HepG2 (cell line): ENCODE data around the gene LGALS9.
"Not testable (repeated sequence)": the region's sequence is repeated elsewhere in the genome, so short reads cannot be mapped to it uniquely, and the experiment has no call there.

Experiments used
- CTCF ChIP-seq: sonication (generic); formaldehyde crosslinking; IDR thresholded peaks from 2 replicates; pipeline ENCODE4 v1.5.0; 2020; ENCODE audit warnings: mild to moderate bottlenecking, missing genetic modification reagents, moderate library complexity
- HBP1 ChIP-seq: IDR thresholded peaks from 2 replicates; pipeline ENCODE4 v1.6.1; 2016; ENCODE audit warnings: low read depth, control low read depth
- POLR2AphosphoS5 ChIP-seq: IDR thresholded peaks from 2 replicates; pipeline ENCODE4 v1.6.1; 2012; ENCODE audit warnings: low read depth, low read length
- SMC3 ChIP-seq: IDR thresholded peaks from 2 replicates; pipeline ENCODE4 v1.6.1; 2011; ENCODE audit warnings: low read length, improper control_type of control experiment
- TCF7 ChIP-seq: sonication (generic); IDR thresholded peaks from 2 replicates; pipeline ENCODE4 v1.6.1; 2016; ENCODE audit warnings: antibody characterized with exemption, low read depth
- ZNF335 ChIP-seq: sonication (generic); formaldehyde crosslinking; IDR thresholded peaks from 2 replicates; pipeline ENCODE4 v1.4.0; 2020; ENCODE audit warnings: missing genetic modification reagents
- ZNF704 ChIP-seq: sonication (generic); formaldehyde crosslinking; IDR thresholded peaks from 2 replicates; pipeline ENCODE4 v1.8.1; 2023; ENCODE audit warnings: mild to moderate bottlenecking, inconsistent platforms, moderate library complexity, missing genetic modification reagents, borderline replicate concordance
- ZSCAN30 ChIP-seq: sonication (generic); formaldehyde crosslinking; IDR thresholded peaks from 2 replicates; pipeline ENCODE4 v1.5.0; 2020; ENCODE audit warnings: mild to moderate bottlenecking, missing genetic modification reagents

GRCh38 chr17:27655525-27656111 is 24.6 kb downstream of the LGALS9 start:
- TF ChIP-seq TCF7; CTCF; POLR2AphosphoS5; HBP1 (CRISPR knock-in tag); SMC3; ZNF704 (CRISPR knock-in tag); ZSCAN30 (CRISPR knock-in tag); ZNF335: not testable (repeated sequence)
